Testis (tissue), 2 donors: ENCODE data around the gene CCDC146.
"Not testable (repeated sequence)": the region's sequence is repeated elsewhere in the genome, so short reads cannot be mapped to it uniquely, and the experiment has no call there.

Experiments used
- CTCF ChIP-seq, 3 experiments: fragments of 450-650 bp in 2 of 3; fragments of 200-600 bp in 1 of 3; sonication (generic) in 1 of 3; IDR thresholded peaks; one replicate each; pipeline ENCODE4 v1.5.1; 2016 to 2019; ENCODE audit warnings: antibody characterized with exemption in 3 of 3, mild to moderate bottlenecking in 2 of 3, moderate library complexity in 1 of 3
- POLR2A ChIP-seq: fragments of 450-650 bp; IDR thresholded peaks from one replicate; pipeline ENCODE4 v1.6.1; 2017; ENCODE audit warnings: antibody characterized with exemption, mild to moderate bottlenecking, moderate library complexity

- TF ChIP-seq POLR2A; CTCF (IDR thresholded peaks at IDR 0.05): not testable (repeated sequence)
Measured at GRCh38 chr7:77121860-77122681, at the start of gene CCDC146.
